ENCODE data around the gene KPNA6. TPM values are rescaled to one million over a fixed set of nuclear protein-coding genes. Genes with fewer than 3 reads are reported as not detected.

Gene KPNA6
- total and polyA plus RNA-seq, 2 of the 4 experiments (the other 2 are of a cell fraction): 27.0 to 50.7 TPM

DNA sequence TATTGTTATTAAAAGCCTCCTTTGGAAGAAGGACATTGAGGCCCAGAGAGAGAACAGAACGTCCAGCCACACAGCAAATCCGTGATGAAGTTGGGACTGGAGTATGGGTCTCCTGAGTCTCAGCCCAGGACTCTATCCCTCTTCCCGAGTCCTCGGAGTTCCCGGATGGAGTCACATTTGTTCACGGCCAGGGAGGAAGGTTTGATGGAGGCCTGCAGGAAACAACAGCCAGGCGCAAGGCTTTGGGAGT lies 71.3 kb downstream of the KPNA6 start:
- Histone ChIP-seq H2BK20ac (ENCODE audit: low read depth, low read length) (no peak overlapping the region), H3K4me2 (ENCODE audit: low read depth, low read length) (peak overlapping the region; percentile 88), H4K8ac (ENCODE audit: low read depth in 2 of 2, low read length in 2 of 2) (peak overlapping the region; percentile 95 to 97), H3K36me3 (ENCODE audit: control insufficient read depth, insufficient read depth, low read length) (peaks cover 25% of the 10 kb centered on the region), H3K9me3 (ENCODE audit: control insufficient read depth, insufficient read depth, low read length) (no peaks in the 10 kb centered on the region), H3K27me3 (ENCODE audit: control insufficient read depth, insufficient read depth, low read length) (no peaks in the 10 kb centered on the region), H4K20me1 (ENCODE audit: insufficient read depth, low read length) (peaks cover 11% of the 10 kb centered on the region), H2AK5ac (ENCODE audit: low read depth, low read length) (peak overlapping the region; percentile 92), H3K9ac (ENCODE audit: low read depth, low read length) (peak overlapping the region; percentile 74), H2AK9ac (replicated peaks; ENCODE audit: low read depth, low read length, poor library complexity) (peak overlapping the region; percentile 50), H3K23ac (ENCODE audit: low read depth, low read length) (peak overlapping the region; percentile 94), H4K5ac (ENCODE audit: low read depth, low read length) (peak overlapping the region; percentile 96), H3K18ac (ENCODE audit: low read depth, low read length) (peak overlapping the region; percentile 66), H3K14ac (replicated peaks; ENCODE audit: low read depth, low read length) (peak overlapping the region; percentile 69), H2BK120ac (ENCODE audit: low read depth, low read length) (peak overlapping the region; percentile 21; the same call in 1 of the 2 replicates), H4K91ac (ENCODE audit: insufficient read depth, low read depth, low read length) (peak overlapping the region; percentile 93), H3K9me1 (ENCODE audit: insufficient read depth, low read length) (peaks cover 10% of the 10 kb centered on the region; the same call in 1 of the 2 replicates), H3K56ac (ENCODE audit: extremely low read depth, insufficient read depth, low read length) (peak overlapping the region; percentile 90), H2AFZ (replicated peaks; ENCODE audit: low read length, poor library complexity) (peak overlapping the region; percentile 98), H2BK5ac (ENCODE audit: low read depth, low read length, poor library complexity, severe bottlenecking) (peak overlapping the region; percentile 57), H3K4ac (ENCODE audit: low read depth, low read length) (peak overlapping the region; percentile 85), H3K27ac (ENCODE audit: insufficient read depth, low read length) (peak overlapping the region; percentile 71), H3K79me1 (ENCODE audit: low read depth in 1 of 2, low read length in 2 of 2) (peaks cover 8 to 44% of the 10 kb centered on the region in 2 experiments), H3K4me1 (ENCODE audit: control insufficient read depth, insufficient read depth, low read length) (peaks cover 16% of the 10 kb centered on the region), H3K4me3 (ENCODE audit: insufficient read depth, low read depth, low read length) (peak overlapping the region; percentile 27; the same call in 1 of the 2 replicates), H2BK15ac (ENCODE audit: low read depth, low read length) (peak overlapping the region; percentile 12; the same call in 1 of the 3 replicates)
- intact Hi-C loops (cut with micrococcal nuclease): no loop called here
- CTCF ChIA-PET: no interaction called here
- in situ Hi-C loops (cut with MboI; ENCODE audit: low sequenced_read_pairs): no loop called here
- POLR2A ChIA-PET (ENCODE audit: unreplicated experiment): interaction anchor here (0.5 to 1.0 kb wide), 3 partner anchors 34 to 71 kb away, joined by 3 to 7 read pairs (median 4); partner anchors contain the start of gene KPNA6
- dilution Hi-C loops (cut with HindIII; ENCODE audit: low sequenced_read_pairs, unreplicated experiment): no loop called here
- DNase-seq: no peak
- WGBS, 2 experiments (ENCODE audit: extremely low coverage in 2 of 2, insufficient read length in 1 of 2): 0% methylated on average over 1 of the region's 7 CpGs; no CpG with 5 or more reads in 1 of the 2 experiments
- BruUV-seq (replicated peaks): no TSS peak
- no peak for TF ChIP-seq RFX5 (IDR thresholded peaks at IDR 0.05; ENCODE audit: low read depth, low read length)
- TF ChIP-seq BHLHE40 (IDR thresholded peaks at IDR 0.05; ENCODE audit: low read depth, low read length): no peak
- no peak for TF ChIP-seq MAZ (IDR thresholded peaks at IDR 0.05; ENCODE audit: borderline replicate concordance, low read depth, low read length)
- TF ChIP-seq POLR2A (IDR thresholded peaks at IDR 0.05; ENCODE audit: low read depth, low read length): no peak
- TF ChIP-seq, protein P1, sequence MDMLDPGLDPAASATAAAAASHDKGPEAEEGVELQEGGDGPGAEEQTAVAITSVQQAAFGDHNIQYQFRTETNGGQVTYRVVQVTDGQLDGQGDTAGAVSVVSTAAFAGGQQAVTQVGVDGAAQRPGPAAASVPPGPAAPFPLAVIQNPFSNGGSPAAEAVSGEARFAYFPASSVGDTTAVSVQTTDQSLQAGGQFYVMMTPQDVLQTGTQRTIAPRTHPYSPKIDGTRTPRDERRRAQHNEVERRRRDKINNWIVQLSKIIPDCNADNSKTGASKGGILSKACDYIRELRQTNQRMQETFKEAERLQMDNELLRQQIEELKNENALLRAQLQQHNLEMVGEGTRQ (IDR thresholded peaks at IDR 0.05; ENCODE audit: low read depth, low read length): no peak
- no peak for TF ChIP-seq RAD21 (IDR thresholded peaks at IDR 0.05; ENCODE audit: low read length)
- no peak for TF ChIP-seq FOS (IDR thresholded peaks at IDR 0.05; ENCODE audit: low read depth, low read length)
- no peak for TF ChIP-seq CEBPB (IDR thresholded peaks at IDR 0.05; ENCODE audit: low read depth, low read length)
- TF ChIP-seq, protein P2, sequence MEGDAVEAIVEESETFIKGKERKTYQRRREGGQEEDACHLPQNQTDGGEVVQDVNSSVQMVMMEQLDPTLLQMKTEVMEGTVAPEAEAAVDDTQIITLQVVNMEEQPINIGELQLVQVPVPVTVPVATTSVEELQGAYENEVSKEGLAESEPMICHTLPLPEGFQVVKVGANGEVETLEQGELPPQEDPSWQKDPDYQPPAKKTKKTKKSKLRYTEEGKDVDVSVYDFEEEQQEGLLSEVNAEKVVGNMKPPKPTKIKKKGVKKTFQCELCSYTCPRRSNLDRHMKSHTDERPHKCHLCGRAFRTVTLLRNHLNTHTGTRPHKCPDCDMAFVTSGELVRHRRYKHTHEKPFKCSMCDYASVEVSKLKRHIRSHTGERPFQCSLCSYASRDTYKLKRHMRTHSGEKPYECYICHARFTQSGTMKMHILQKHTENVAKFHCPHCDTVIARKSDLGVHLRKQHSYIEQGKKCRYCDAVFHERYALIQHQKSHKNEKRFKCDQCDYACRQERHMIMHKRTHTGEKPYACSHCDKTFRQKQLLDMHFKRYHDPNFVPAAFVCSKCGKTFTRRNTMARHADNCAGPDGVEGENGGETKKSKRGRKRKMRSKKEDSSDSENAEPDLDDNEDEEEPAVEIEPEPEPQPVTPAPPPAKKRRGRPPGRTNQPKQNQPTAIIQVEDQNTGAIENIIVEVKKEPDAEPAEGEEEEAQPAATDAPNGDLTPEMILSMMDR (conservative IDR thresholded peaks at IDR 0.05; ENCODE audit: low read depth, low read length): no peak
- no peak for TF ChIP-seq MXI1 (IDR thresholded peaks at IDR 0.05; ENCODE audit: borderline replicate concordance, low read depth, low read length)
- no peak for TF ChIP-seq SMC3 (IDR thresholded peaks at IDR 0.05; ENCODE audit: low read depth, low read length)
- TF ChIP-seq NFE2L2 (IDR thresholded peaks at IDR 0.05; ENCODE audit: low read depth, low read length): no peak
- TF ChIP-seq, protein P3, sequence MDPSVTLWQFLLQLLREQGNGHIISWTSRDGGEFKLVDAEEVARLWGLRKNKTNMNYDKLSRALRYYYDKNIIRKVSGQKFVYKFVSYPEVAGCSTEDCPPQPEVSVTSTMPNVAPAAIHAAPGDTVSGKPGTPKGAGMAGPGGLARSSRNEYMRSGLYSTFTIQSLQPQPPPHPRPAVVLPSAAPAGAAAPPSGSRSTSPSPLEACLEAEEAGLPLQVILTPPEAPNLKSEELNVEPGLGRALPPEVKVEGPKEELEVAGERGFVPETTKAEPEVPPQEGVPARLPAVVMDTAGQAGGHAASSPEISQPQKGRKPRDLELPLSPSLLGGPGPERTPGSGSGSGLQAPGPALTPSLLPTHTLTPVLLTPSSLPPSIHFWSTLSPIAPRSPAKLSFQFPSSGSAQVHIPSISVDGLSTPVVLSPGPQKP (IDR thresholded peaks at IDR 0.05; ENCODE audit: borderline replicate concordance, low read depth, low read length): no peak
- TF ChIP-seq RCOR1 (IDR thresholded peaks at IDR 0.05; ENCODE audit: insufficient replicate concordance, low read length): no peak
- no peak for TF ChIP-seq MAFK (IDR thresholded peaks at IDR 0.05; ENCODE audit: low read depth, low read length)
- no peak for TF ChIP-seq CHD1 (IDR thresholded peaks at IDR 0.05; ENCODE audit: low read depth, low read length)
- peak; percentile 0; the same call in 1 of the 2 replicates for ATAC-seq (ENCODE audit: low read depth)

Measured in IMR-90 (cell line).